ENCODE measurements around the gene TMEM92. TPM values are rescaled to one million over a fixed set of nuclear protein-coding genes. Genes with fewer than 3 reads are reported as not detected.

TMEM92 gene
- total and polyA plus RNA-seq, 10 of the 15 experiments (the other 5 are each of a cell fraction or from before 2014, with no cell fraction given), result 0.11 to 1.2 (median 0.32) TPM

DNA sequence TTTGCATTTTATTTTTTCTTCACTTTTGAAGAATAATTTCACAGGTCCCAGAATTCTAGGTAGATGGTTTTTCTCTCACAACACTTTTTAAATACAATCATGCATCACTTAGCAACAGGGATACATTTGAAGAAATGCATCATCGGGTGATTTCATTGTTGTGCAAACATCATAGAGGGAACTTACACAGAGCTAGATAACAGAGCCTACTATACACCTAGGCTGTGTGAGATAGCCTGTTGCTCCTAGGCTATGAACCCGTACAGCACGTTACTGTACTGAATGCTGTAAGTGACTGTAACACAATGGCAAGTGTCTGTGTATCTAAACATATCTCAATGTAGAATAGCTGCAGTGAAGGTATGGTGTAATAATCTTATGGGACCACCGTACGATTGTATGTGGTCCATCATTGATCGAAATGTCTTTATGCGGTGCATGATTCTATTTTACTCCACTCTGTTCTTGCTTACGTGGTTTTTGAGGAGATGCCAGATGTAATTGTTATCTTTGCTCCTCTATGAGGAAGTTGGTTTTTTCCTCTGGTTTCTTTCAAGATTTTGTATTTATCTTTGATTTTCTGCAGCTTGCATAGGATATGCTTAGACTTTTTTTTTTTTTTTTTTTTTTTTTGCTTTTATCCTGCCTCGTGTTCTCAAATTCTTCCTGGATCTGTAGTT is 35.5 kb upstream of the TMEM92 start (continued):
- no peak for TF ChIP-seq MXI1 (IDR thresholded peaks at IDR 0.05; ENCODE audit: low read depth, low read length)
- no peak for TF ChIP-seq SREBF2 (IDR thresholded peaks at IDR 0.05; ENCODE audit: low read length)

DNA sequence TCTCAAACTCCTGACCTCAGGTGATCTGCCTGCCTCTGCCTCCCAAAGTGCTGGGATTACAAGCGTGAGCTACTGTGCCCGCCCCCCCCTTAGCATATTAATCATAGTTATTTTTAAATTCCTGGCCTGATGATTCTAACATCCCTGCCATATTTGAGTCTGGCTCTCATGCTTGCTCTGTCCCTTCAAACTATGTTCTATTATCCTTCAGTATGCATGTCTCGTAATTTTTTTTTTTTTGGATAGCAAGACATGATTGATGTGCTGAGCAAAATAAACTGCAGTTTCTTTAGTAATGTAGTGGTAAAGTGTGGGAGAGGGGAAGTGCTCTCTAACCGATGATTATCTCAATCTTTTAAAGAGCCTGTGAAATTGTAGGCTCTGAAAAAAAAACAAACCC is 34.3 kb upstream of the TMEM92 start:
- 20% methylated on average over 4 of the region's 4 CpGs for WGBS (ENCODE audit: insufficient coverage, insufficient replicate concordance, low lambda C conversion rate, missing lambda C conversion rate)
- ATAC-seq, result no peak
- intact Hi-C loops (cut with micrococcal nuclease; ENCODE audit: unreplicated experiment), result no loop called here
- Histone ChIP-seq H3K4me1 (ENCODE audit: control insufficient read depth, insufficient read depth, low read length) (no peaks in the 10 kb centered on the region), H3K9me3 (replicated peaks; ENCODE audit: control insufficient read depth, insufficient read depth, low read length) (no peaks in the 10 kb centered on the region), H3K36me3 (ENCODE audit: control insufficient read depth in 2 of 2, insufficient read depth in 2 of 2, low read length in 1 of 2) (no peaks in the 10 kb centered on the region), H3K4me2 (ENCODE audit: control insufficient read depth, insufficient read depth) (no peak overlapping the region), H3K9ac (ENCODE audit: control insufficient read depth, insufficient read depth, low read length) (no peak overlapping the region), H3K27me3 (replicated peaks in 1 of 2; ENCODE audit: control insufficient read depth in 2 of 2, insufficient read depth in 2 of 2, low read length in 1 of 2) (no peaks in the 10 kb centered on the region), H2AFZ (ENCODE audit: control insufficient read depth, low read depth, low read length) (no peak overlapping the region), H3K4me3 (no peak overlapping the region), H4K20me1 (ENCODE audit: control insufficient read depth, insufficient read depth) (no peaks in the 10 kb centered on the region), H3K79me2 (ENCODE audit: control insufficient read depth, insufficient read depth, low read length) (no peaks in the 10 kb centered on the region), H3K27ac (ENCODE audit: control insufficient read depth, insufficient read depth) (no peak overlapping the region)
- DNase-seq (ENCODE audit: low read depth, low spot score), result no peak
- no TSS peak for BruUV-seq (replicated peaks)
- ChIA-PET SMC1A (ENCODE audit: uncharacterized antibody, unreplicated experiment) (no interaction called here), CTCF (interaction anchor here (0.6 kb wide), 1 partner anchor 10 kb away, joined by 4 read pairs; no protein-coding TSS in a partner anchor), RAD21 (ENCODE audit: unreplicated experiment) (no interaction called here), POLR2A (no interaction called here)
- in situ Hi-C loops (cut with MboI), result no loop called here
- FAIRE-seq, result no peak
- TF ChIP-seq TCF3 (IDR thresholded peaks at IDR 0.05; ENCODE audit: borderline replicate concordance, insufficient read depth, low read depth, low read length), result no peak
- no peak for TF ChIP-seq ZNF207 (IDR thresholded peaks at IDR 0.05; ENCODE audit: borderline replicate concordance)
- TF ChIP-seq IKZF2 (IDR thresholded peaks at IDR 0.05), result no peak
- TF ChIP-seq ATF7 (IDR thresholded peaks at IDR 0.05; ENCODE audit: low read depth), result no peak
- no peak for TF ChIP-seq GABPA (IDR thresholded peaks at IDR 0.05; ENCODE audit: low read depth)
- TF ChIP-seq, protein P1, sequence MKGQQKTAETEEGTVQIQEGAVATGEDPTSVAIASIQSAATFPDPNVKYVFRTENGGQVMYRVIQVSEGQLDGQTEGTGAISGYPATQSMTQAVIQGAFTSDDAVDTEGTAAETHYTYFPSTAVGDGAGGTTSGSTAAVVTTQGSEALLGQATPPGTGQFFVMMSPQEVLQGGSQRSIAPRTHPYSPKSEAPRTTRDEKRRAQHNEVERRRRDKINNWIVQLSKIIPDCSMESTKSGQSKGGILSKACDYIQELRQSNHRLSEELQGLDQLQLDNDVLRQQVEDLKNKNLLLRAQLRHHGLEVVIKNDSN (IDR thresholded peaks at IDR 0.05; ENCODE audit: borderline replicate concordance, extremely low read length, insufficient read depth, low read depth, low read length), result no peak
- TF ChIP-seq, protein P2, sequence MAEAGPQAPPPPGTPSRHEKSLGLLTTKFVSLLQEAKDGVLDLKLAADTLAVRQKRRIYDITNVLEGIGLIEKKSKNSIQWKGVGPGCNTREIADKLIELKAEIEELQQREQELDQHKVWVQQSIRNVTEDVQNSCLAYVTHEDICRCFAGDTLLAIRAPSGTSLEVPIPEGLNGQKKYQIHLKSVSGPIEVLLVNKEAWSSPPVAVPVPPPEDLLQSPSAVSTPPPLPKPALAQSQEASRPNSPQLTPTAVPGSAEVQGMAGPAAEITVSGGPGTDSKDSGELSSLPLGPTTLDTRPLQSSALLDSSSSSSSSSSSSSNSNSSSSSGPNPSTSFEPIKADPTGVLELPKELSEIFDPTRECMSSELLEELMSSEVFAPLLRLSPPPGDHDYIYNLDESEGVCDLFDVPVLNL (IDR thresholded peaks at IDR 0.05; ENCODE audit: low read depth, low read length), result no peak
- TF ChIP-seq KDM1A (IDR thresholded peaks at IDR 0.05; ENCODE audit: borderline replicate concordance), result no peak
- TF ChIP-seq, protein P3, sequence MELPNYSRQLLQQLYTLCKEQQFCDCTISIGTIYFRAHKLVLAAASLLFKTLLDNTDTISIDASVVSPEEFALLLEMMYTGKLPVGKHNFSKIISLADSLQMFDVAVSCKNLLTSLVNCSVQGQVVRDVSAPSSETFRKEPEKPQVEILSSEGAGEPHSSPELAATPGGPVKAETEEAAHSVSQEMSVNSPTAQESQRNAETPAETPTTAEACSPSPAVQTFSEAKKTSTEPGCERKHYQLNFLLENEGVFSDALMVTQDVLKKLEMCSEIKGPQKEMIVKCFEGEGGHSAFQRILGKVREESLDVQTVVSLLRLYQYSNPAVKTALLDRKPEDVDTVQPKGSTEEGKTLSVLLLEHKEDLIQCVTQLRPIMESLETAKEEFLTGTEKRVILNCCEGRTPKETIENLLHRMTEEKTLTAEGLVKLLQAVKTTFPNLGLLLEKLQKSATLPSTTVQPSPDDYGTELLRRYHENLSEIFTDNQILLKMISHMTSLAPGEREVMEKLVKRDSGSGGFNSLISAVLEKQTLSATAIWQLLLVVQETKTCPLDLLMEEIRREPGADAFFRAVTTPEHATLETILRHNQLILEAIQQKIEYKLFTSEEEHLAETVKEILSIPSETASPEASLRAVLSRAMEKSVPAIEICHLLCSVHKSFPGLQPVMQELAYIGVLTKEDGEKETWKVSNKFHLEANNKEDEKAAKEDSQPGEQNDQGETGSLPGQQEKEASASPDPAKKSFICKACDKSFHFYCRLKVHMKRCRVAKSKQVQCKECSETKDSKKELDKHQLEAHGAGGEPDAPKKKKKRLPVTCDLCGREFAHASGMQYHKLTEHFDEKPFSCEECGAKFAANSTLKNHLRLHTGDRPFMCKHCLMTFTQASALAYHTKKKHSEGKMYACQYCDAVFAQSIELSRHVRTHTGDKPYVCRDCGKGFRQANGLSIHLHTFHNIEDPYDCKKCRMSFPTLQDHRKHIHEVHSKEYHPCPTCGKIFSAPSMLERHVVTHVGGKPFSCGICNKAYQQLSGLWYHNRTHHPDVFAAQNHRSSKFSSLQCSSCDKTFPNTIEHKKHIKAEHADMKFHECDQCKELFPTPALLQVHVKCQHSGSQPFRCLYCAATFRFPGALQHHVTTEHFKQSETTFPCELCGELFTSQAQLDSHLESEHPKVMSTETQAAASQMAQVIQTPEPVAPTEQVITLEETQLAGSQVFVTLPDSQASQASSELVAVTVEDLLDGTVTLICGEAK (IDR thresholded peaks at IDR 0.05; ENCODE audit: borderline replicate concordance), result no peak
- TF ChIP-seq, protein P4, sequence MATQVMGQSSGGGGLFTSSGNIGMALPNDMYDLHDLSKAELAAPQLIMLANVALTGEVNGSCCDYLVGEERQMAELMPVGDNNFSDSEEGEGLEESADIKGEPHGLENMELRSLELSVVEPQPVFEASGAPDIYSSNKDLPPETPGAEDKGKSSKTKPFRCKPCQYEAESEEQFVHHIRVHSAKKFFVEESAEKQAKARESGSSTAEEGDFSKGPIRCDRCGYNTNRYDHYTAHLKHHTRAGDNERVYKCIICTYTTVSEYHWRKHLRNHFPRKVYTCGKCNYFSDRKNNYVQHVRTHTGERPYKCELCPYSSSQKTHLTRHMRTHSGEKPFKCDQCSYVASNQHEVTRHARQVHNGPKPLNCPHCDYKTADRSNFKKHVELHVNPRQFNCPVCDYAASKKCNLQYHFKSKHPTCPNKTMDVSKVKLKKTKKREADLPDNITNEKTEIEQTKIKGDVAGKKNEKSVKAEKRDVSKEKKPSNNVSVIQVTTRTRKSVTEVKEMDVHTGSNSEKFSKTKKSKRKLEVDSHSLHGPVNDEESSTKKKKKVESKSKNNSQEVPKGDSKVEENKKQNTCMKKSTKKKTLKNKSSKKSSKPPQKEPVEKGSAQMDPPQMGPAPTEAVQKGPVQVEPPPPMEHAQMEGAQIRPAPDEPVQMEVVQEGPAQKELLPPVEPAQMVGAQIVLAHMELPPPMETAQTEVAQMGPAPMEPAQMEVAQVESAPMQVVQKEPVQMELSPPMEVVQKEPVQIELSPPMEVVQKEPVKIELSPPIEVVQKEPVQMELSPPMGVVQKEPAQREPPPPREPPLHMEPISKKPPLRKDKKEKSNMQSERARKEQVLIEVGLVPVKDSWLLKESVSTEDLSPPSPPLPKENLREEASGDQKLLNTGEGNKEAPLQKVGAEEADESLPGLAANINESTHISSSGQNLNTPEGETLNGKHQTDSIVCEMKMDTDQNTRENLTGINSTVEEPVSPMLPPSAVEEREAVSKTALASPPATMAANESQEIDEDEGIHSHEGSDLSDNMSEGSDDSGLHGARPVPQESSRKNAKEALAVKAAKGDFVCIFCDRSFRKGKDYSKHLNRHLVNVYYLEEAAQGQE (IDR thresholded peaks at IDR 0.05; ENCODE audit: low read depth, low read length), result no peak

All from GM12878 (cell line).